Upper lobe of left lung (tissue), 4 donors: ENCODE measurements around the gene SMAD6.

Experiments used
- CTCF ChIP-seq, 6 experiments: fragments of 450-650 bp in 4 of 6; fragments of 200-600 bp in 2 of 6; sonication (generic) in 2 of 6; IDR thresholded peaks; one replicate each; pipeline ENCODE4 v1.5.1; 2016 to 2019; ENCODE audit warnings: antibody characterized with exemption in 6 of 6
- POLR2A ChIP-seq, 4 donors: fragments of 450-650 bp; IDR thresholded peaks; one replicate each; pipeline ENCODE4 v1.5.1; 2016 to 2017; ENCODE audit warnings: antibody characterized with exemption in 4 of 4, mild to moderate bottlenecking in 2 of 4

DNA sequence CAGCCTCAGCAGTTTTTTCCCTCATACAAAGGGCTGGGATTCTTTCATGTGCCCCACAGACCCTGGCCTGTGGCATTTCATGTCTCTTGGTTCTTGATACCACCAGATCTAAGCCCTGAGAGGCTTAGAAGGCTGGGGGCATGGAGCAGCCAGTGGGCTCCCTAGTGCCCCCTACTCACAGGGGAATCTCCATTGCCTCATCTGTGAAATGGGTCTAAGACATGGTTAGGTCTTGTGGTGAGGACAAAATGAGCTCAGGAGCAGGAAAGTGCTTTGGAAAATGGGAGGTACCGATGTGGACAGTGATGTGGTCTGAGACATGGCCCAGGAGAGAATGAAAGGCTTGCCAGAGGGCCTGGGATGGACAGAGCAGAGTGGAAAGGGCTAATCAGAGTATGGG, 94.3 kb downstream of the SMAD6 start:
- TF ChIP-seq CTCF (IDR thresholded peaks at IDR 0.05): no peak
- no peak for TF ChIP-seq POLR2A (IDR thresholded peaks at IDR 0.05)
